Prostate gland (tissue), 2 donors: ENCODE results near the gene B3GNT2. TPM values are rescaled to one million over a fixed set of nuclear protein-coding genes. Genes with fewer than 3 reads are reported as not detected.

Experiments
- DNase-seq: peaks from one replicate; pipeline ENCODE4 v3.0.0-alpha.2; 2019; ENCODE audit warnings: low spot score
- H3K27ac ChIP-seq, 2 donors: fragments of 200-600 bp; sonication (generic); 2 replicates each; pipeline ENCODE4 v1.5.1; 2017 to 2019
- H3K27me3 ChIP-seq: fragments of 200-600 bp; sonication (generic); replicated peaks from 2 replicates; pipeline ENCODE4 v1.5.1; 2019; ENCODE audit not compliant: insufficient read depth
- H3K36me3 ChIP-seq, 2 donors: fragments of 200-600 bp; sonication (generic); 1 replicate in 1 of 2; 2 replicates in 1 of 2; pipeline versions ENCODE4 v1.5.1 to v1.8.1; 2017 to 2019
- H3K4me1 ChIP-seq: fragments of 200-600 bp; sonication (generic); replicated peaks from 2 replicates; pipeline ENCODE4 v1.5.1; 2019
- H3K4me3 ChIP-seq, 2 donors: fragments of 200-600 bp; sonication (generic); 2 replicates each; pipeline ENCODE4 v1.5.1; 2017 to 2019
- H3K9me3 ChIP-seq: fragments of 200-600 bp; sonication (generic); 2 replicates; pipeline ENCODE4 v1.5.1; 2017
- CTCF ChIP-seq, 4 experiments: fragments of 200-600 bp in 2 of 4; fragments of 450-650 bp in 2 of 4; sonication (generic) in 2 of 4; IDR thresholded peaks; 1 replicate in 3 of 4; 2 replicates in 1 of 4; pipeline ENCODE4 v1.5.1; 2016 to 2019; ENCODE audit warnings: antibody characterized with exemption in 4 of 4, mild to moderate bottlenecking in 2 of 4, moderate library complexity in 2 of 4
- POLR2A ChIP-seq: fragments of 450-650 bp; IDR thresholded peaks from one replicate; pipeline ENCODE4 v1.6.1; 2016; ENCODE audit warnings: antibody characterized with exemption, mild to moderate bottlenecking
- POLR2AphosphoS5 ChIP-seq: sonication (generic); formaldehyde crosslinking; IDR thresholded peaks from one replicate; pipeline ENCODE4 v1.6.1; 2017; ENCODE audit warnings: antibody characterized with exemption
- WGBS: methylation state at CpG from one replicate; pipeline ENCODE4 v1.1.5; 2018; 5-methylcytosine and 5-hydroxymethylcytosine counted together
- intact Hi-C: fragments of 100-400 bp; cut with DNase I; formaldehyde crosslinking; loops from one replicate; pipeline ENCODE4 v1.14.2; 2022
- total RNA-seq, 2 donors: library from RNA; depleted of rRNA; stranded (reverse); fragments of >200 nt; gene quantifications; one replicate each; pipeline ENCODE4 v1.1.0, GENCODE V29; 2016

Gene B3GNT2
- total RNA-seq, 2 donors from 2014 or later: 8.5 to 18.7 TPM

- WGBS: 93% methylated on average over 15 of the region's 15 CpGs
- TF ChIP-seq POLR2A (no peak), CTCF (IDR thresholded peaks at IDR 0.05) (no peak), POLR2AphosphoS5 (no peak)
- Histone ChIP-seq H3K9me3 (no peaks in the 10 kb centered on the region), H3K27ac (no peak overlapping the region), H3K27me3 (no peaks in the 10 kb centered on the region), H3K4me3 (no peak overlapping the region), H3K36me3 (no peaks in the 10 kb centered on the region), H3K4me1 (no peaks in the 10 kb centered on the region)
- intact Hi-C loops: no loop called here
- DNase-seq: no peak
Observed at GRCh38 chr2:62185475-62186155, 10.3 kb upstream of the B3GNT2 start.

- Histone ChIP-seq H3K36me3 (no peaks in the 10 kb centered on the region), H3K27me3 (no peaks in the 10 kb centered on the region), H3K4me1 (no peaks in the 10 kb centered on the region), H3K9me3 (no peaks in the 10 kb centered on the region), H3K27ac (no peak overlapping the region), H3K4me3 (no peak overlapping the region)
- intact Hi-C loops: no loop called here
- 78% methylated on average over 4 of the region's 4 CpGs for WGBS
- DNase-seq: no peak
- TF ChIP-seq CTCF (IDR thresholded peaks at IDR 0.05) (no peak), POLR2AphosphoS5 (no peak), POLR2A (no peak)
Observed at GRCh38 chr2:62186156-62186905, 9.6 kb upstream of the B3GNT2 start.

GRCh38 chr2:62187246-62187645, 8.7 kb upstream of the B3GNT2 start:
- Histone ChIP-seq H3K4me1 (no peaks in the 10 kb centered on the region), H3K36me3 (no peaks in the 10 kb centered on the region), H3K27ac (no peak overlapping the region), H3K9me3 (no peaks in the 10 kb centered on the region), H3K27me3 (no peaks in the 10 kb centered on the region), H3K4me3 (no peak overlapping the region)
- intact Hi-C loops: no loop called here
- DNase-seq: no peak
- WGBS: 84% methylated on average over 9 of the region's 9 CpGs
- TF ChIP-seq CTCF (IDR thresholded peaks at IDR 0.05) (no peak), POLR2AphosphoS5 (no peak), POLR2A (no peak)

GRCh38 chr2:62188416-62188815, 7.5 kb upstream of the B3GNT2 start:
- no peak overlapping the region for H3K27ac ChIP-seq
- DNase-seq: no peak
- no peaks in the 10 kb centered on the region for H3K4me1 ChIP-seq
- 50% methylated on average over 3 of the region's 3 CpGs for whole genome bisulfite sequencing
- no peaks in the 10 kb centered on the region for H3K27me3 ChIP-seq
- no peak for TF ChIP-seq POLR2A
- no peak for TF ChIP-seq POLR2AphosphoS5
- TF ChIP-seq CTCF (IDR thresholded peaks at IDR 0.05): no peak
- H3K36me3 ChIP-seq: no peaks in the 10 kb centered on the region
- intact Hi-C loops: no loop called here
- no peaks in the 10 kb centered on the region for H3K9me3 ChIP-seq
- H3K4me3 ChIP-seq: no peak overlapping the region

GRCh38 chr2:62189196-62189595, 6.7 kb upstream of the B3GNT2 start:
- intact Hi-C loops: no loop called here
- no peak for DNase-seq
- Histone ChIP-seq H3K27ac (no peak overlapping the region), H3K4me3 (no peak overlapping the region), H3K27me3 (no peaks in the 10 kb centered on the region), H3K36me3 (no peaks in the 10 kb centered on the region), H3K4me1 (no peaks in the 10 kb centered on the region), H3K9me3 (no peaks in the 10 kb centered on the region)
- TF ChIP-seq CTCF (IDR thresholded peaks at IDR 0.05): no peak
- no peak for TF ChIP-seq POLR2A
- no peak for TF ChIP-seq POLR2AphosphoS5
- 87% methylated on average over 5 of the region's 5 CpGs for WGBS
